ENCODE measurements around the gene LARP4. TPM values are rescaled to one million over a fixed set of nuclear protein-coding genes. Genes with fewer than 3 reads are reported as not detected.

Gene LARP4
- total and polyA plus RNA-seq, 2 of the 4 experiments (the other 2 are of a cell fraction) = 11.3 to 42.5 TPM

DNA sequence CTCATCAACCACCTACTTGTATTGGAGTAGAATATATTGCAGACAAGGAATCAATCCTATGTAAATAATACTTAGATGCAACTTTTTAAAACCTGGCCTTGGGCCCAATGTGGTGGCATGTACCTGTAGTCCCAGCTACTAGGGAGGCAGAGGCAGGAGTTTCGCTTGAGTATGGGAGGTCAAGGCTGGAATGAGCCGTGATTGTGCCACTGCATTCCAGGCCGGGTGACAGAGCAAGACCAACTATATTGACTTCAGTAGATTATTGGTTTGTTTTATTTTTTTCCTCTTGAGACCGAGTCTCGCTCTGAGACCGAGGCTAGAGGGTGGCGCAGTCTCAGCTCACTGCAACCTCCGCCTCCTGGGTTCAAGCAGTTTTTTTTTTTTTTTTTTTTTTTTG lies 3.6 kb downstream of the LARP4 start:
- H3K4ac ChIP-seq (ENCODE audit: low read depth, low read length) = no peak overlapping the region
- no peaks in the 10 kb centered on the region for H3K9me3 ChIP-seq (ENCODE audit: control insufficient read depth, insufficient read depth, low read length)
- TF ChIP-seq RAD21 (IDR thresholded peaks at IDR 0.05; ENCODE audit: low read length) (no peak), CTCF (conservative IDR thresholded peaks at IDR 0.05; ENCODE audit: low read depth, low read length) (no peak), RCOR1 (IDR thresholded peaks at IDR 0.05; ENCODE audit: insufficient replicate concordance, low read length) (no peak), CHD1 (IDR thresholded peaks at IDR 0.05; ENCODE audit: low read depth, low read length) (no peak)
- H3K4me1 ChIP-seq (ENCODE audit: control insufficient read depth, insufficient read depth, low read length) = peaks cover 3% of the 10 kb centered on the region; the same call in 1 of the 2 replicates
- H3K9me1 ChIP-seq (ENCODE audit: insufficient read depth, low read length) = peaks cover 7% of the 10 kb centered on the region; the same call in 1 of the 2 replicates
- dilution Hi-C loops (cut with HindIII; ENCODE audit: low sequenced_read_pairs, unreplicated experiment) = no loop called here
- no peak overlapping the region for H3K9ac ChIP-seq (ENCODE audit: low read depth, low read length)
- peaks cover 55% of the 10 kb centered on the region for H4K20me1 ChIP-seq (ENCODE audit: insufficient read depth, low read length)
- DNase-seq (no peak), ATAC-seq (ENCODE audit: low read depth) (no peak)
- H4K8ac ChIP-seq (ENCODE audit: low read depth in 2 of 2, low read length in 2 of 2) = no peak overlapping the region
- H2AK5ac ChIP-seq (ENCODE audit: low read depth, low read length) = no peak overlapping the region
- no peak overlapping the region for H4K5ac ChIP-seq (ENCODE audit: low read depth, low read length)
- WGBS, 2 experiments (ENCODE audit: extremely low coverage in 2 of 2, insufficient read length in 1 of 2) = 94% methylated on average over 3 of the region's 8 CpGs; no CpG with 5 or more reads in 1 of the 2 experiments
- H2BK15ac ChIP-seq (ENCODE audit: low read depth, low read length) = no peak overlapping the region
- no peak overlapping the region for H2BK5ac ChIP-seq (ENCODE audit: low read depth, low read length, poor library complexity, severe bottlenecking)
- no peak overlapping the region for H3K23ac ChIP-seq (ENCODE audit: low read depth, low read length)
- ChIA-PET POLR2A (ENCODE audit: unreplicated experiment) (no interaction called here), CTCF (no interaction called here)
- H3K14ac ChIP-seq (replicated peaks; ENCODE audit: low read depth, low read length) = no peak overlapping the region
- H2BK120ac ChIP-seq (ENCODE audit: low read depth, low read length) = no peak overlapping the region
- no peak overlapping the region for H2BK20ac ChIP-seq (ENCODE audit: low read depth, low read length)
- no peak overlapping the region for H2AK9ac ChIP-seq (replicated peaks; ENCODE audit: low read depth, low read length, poor library complexity)
- no peaks in the 10 kb centered on the region for H3K27me3 ChIP-seq (ENCODE audit: control insufficient read depth, insufficient read depth, low read length)
- no peak overlapping the region for H3K4me3 ChIP-seq (ENCODE audit: insufficient read depth, low read depth, low read length)
- H3K4me2 ChIP-seq (ENCODE audit: low read depth, low read length) = no peak overlapping the region
- H3K18ac ChIP-seq (ENCODE audit: low read depth, low read length) = no peak overlapping the region
- H3K56ac ChIP-seq (ENCODE audit: extremely low read depth, insufficient read depth, low read length) = no peak overlapping the region
- no peak overlapping the region for H2AFZ ChIP-seq (replicated peaks; ENCODE audit: low read length, poor library complexity)
- intact Hi-C loops (cut with micrococcal nuclease) = loop anchor here (5.0 kb wide), 1 partner anchor 182 kb away; no protein-coding TSS in a partner anchor
- H3K79me1 ChIP-seq (ENCODE audit: low read depth in 1 of 2, low read length in 2 of 2) = peaks cover 3 to 49% of the 10 kb centered on the region in 2 experiments
- H3K27ac ChIP-seq (ENCODE audit: insufficient read depth, low read length) = no peak overlapping the region
- H3K36me3 ChIP-seq (ENCODE audit: control insufficient read depth, insufficient read depth, low read length) = no peaks in the 10 kb centered on the region
- in situ Hi-C loops (cut with MboI; ENCODE audit: low sequenced_read_pairs) = no loop called here
- BruUV-seq (replicated peaks) = no TSS peak
- no peak overlapping the region for H4K91ac ChIP-seq (ENCODE audit: insufficient read depth, low read depth, low read length)

Data from IMR-90 (cell line).